VCaP (cell line): ENCODE results near the gene TTN.
"Not testable (repeated sequence)": the region's sequence is repeated elsewhere in the genome, so short reads cannot be mapped to it uniquely, and the experiment has no call there.

Experiments used
- H3K27ac ChIP-seq: fragments of 450-650 bp; 2 replicates; pipeline ENCODE4 v1.5.1; 2017
- TF ChIP-seq, protein P1 (sequence below): fragments of 450-650 bp; conservative IDR thresholded peaks from 2 replicates; pipeline ENCODE4 v1.5.1; 2017; ENCODE audit warnings: mild to moderate bottlenecking, moderate library complexity

TTN gene

DNA sequence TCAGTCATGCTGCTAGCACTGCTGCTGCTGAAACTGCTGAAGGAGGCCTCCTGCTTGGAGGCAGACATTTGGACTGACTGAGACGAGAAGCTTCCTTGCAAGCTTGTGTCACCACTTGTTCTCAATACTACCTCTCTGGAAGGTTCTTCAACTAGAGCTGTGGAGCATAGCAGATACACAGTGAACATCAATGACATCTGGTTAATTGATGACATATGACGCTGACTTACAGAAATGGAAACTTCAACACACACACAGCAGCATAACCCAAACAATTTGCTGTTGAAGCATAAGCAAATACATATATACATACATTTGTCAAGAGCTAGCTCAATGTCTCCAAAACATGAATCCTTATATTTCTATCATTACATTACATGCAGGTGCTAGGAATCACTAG lies 279.6 kb downstream of the TTN start:
- no peak overlapping the region for H3K27ac ChIP-seq
- TF ChIP-seq, protein P1, sequence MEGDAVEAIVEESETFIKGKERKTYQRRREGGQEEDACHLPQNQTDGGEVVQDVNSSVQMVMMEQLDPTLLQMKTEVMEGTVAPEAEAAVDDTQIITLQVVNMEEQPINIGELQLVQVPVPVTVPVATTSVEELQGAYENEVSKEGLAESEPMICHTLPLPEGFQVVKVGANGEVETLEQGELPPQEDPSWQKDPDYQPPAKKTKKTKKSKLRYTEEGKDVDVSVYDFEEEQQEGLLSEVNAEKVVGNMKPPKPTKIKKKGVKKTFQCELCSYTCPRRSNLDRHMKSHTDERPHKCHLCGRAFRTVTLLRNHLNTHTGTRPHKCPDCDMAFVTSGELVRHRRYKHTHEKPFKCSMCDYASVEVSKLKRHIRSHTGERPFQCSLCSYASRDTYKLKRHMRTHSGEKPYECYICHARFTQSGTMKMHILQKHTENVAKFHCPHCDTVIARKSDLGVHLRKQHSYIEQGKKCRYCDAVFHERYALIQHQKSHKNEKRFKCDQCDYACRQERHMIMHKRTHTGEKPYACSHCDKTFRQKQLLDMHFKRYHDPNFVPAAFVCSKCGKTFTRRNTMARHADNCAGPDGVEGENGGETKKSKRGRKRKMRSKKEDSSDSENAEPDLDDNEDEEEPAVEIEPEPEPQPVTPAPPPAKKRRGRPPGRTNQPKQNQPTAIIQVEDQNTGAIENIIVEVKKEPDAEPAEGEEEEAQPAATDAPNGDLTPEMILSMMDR: no peak

DNA sequence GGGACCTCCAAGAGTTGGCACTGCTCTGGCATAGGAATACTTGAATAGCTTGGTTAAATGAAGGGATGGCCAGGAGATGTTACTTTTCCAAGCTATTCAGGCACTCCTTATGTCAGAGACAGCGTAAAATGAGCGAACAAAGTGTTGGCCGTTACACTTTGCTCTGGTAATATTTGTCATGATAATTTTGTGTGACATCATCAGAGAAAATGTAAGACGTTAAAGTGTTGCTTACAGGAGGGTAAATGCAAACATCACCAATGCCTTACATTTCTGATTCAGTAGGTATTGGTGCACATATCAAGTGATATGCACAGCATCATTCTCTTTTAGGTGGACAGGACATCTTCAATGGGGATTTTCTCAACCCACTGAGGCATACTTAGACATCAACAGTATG lies 281.0 kb downstream of the TTN start:
- H3K27ac ChIP-seq: no peak overlapping the region
- TF ChIP-seq, protein P1: no peak

DNA sequence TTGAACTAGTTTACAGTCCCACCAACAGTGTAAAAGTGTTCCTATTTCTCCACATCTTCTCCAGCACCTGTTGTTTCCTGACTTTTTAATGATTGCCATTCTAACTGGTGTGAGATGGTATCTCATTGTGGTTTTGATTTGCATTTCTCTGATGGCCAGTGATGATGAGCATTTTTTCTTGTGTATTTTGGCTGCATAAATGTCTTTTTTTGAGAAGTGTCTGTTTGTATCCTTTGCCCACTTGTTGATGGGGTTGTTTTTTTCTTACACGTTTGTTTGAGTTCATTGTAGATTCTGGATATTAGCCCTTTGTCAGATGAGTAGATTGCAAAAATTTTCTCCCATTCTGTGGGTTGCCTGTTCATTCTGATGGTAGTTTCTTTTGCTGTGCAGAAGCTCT lies 281.8 kb downstream of the TTN start:
- H3K27ac ChIP-seq: not testable (repeated sequence)

DNA sequence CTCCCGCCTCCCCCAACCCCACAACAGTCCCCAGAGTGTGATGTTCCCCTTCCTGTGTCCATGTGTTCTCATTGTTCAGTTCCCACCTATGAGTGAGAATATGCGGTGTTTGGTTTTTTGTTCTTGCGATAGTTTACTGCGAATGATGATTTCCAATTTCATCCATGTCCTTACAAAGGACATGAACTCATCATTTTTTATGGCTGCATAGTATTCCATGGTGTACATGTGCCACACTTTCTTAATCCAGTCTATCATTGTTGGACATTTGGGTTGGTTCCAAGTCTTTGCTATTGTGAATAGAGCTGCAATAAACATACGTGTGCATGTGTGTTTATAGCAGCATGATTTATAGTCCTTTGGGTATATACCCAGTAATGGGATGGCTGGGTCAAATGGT lies 282.2 kb downstream of the TTN start:
- H3K27ac ChIP-seq: not testable (repeated sequence)

DNA sequence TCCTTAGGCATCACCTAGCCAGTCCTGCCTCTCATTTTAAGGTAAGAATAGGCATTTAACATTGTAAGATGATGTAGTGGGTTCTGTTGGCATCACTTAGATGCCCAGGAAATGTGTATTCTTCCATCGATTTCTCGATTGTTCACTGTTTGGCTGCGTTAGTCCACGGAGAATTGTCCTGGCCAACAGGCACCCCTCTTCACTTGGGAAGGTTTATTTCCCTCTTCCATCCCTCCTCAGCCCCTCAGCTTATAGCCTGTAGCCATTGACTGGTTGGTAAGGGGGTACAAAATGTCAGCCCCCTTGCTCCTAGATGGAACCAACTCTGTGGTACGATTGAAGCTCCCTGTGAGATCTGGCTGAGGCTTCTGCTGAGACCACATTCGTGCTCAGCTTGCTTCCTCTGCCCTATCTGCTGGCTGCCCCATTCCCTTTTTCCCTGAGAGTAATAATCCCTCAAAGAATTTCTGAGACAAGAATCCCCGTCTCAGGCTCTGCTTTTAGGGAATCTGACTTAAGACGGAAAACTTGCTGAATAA lies 283.6 kb downstream of the TTN start:
- H3K27ac ChIP-seq: peak overlapping the region; percentile 69
- TF ChIP-seq, protein P1: no peak

DNA sequence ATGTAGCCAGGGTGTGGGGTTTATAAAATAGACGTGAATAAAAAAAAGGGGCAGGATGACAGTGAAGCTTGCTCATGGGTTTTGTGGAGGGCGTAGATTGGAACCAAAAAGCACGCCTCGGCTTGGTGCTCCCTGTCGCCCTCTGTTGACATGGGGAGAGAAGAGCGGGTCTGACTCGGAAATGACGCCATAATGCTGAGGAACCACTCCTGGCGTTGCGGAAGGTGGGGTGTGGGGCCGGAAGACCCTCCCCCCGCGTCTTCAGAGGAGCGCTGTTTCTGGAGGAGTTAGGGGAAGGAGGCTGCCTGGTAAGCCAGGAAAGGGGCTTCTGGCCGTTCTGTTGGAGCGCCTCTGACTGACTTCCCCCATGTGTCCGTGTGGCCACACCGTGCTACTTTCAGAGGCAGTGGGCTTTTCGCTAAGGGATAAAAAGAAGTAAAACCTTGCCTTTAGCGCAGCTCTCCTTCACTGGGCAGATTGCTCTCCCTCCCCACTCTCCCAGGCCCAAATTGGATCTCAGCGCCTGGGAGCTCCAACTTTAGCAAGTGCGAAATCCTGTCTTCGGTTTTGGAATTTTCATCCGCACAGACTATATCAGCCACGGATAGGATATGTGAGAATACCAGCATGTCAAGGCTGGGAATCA lies 284.1 kb downstream of the TTN start:
- H3K27ac ChIP-seq: peak overlapping the region; percentile 69
- TF ChIP-seq, protein P1: peak; percentile 84

DNA sequence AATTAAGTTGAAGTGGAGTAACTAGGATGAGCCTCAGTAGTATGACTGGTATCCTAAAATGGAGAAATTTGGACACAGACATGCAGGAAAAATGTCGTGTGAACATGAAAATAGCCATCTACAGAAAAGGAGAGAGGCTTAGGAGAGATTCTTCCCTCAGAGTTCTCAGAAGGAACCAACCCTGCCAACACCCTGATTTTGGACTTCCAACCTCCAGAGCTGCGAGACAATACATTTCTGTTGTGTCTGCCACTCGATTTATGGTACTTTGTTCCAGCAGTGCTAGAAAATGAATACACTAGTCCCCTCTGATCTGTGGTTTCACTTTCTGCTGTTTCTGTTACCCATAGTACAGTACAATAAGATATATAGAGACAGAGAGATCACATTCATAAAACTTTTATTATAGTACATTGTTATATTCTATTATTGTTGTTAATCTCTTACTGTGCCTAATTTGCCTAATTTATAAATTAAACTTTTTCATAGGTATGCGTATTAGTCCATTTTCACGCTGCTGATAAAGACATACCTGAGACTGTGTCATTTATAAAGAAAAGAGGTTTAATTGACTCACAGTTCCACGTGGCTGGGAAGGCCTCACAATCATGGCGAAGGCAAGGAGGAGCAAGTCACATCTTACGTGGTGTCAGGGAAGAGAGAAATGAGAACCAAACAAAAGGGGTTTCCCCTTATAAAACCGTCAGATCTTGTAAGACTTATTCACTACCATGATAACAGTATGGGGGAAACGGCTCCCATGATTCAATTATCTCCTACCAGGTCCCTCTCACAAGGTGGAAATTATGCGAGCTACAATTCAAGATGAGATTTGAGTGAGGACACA lies 285.7 kb downstream of the TTN start:
- H3K27ac ChIP-seq: no peak overlapping the region
- TF ChIP-seq, protein P1: no peak

DNA sequence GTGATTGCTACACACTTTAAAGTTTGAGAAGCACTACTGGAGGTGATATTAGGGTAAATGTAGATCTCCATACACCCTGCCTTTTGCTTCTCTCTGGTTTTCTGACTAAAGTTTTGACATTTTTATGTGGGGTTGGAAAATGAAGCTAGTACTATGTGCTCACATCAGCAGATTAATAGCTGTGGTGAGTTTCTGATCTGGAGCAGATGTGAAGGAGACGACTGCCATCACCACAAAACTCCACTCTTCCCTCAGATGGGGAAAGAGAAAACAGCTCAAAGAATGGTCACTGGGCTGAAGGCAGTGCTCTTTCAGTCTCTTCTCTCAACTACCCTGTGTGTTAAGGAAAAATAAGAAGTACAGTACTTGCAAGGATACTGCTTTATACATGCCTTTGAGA lies 289.7 kb downstream of the TTN start:
- no peak overlapping the region for H3K27ac ChIP-seq
- TF ChIP-seq, protein P1: no peak
